ENCODE data around the gene CCDC80.
A peak's percentile ranks its signal among the peaks of the same experiment; 100 is the strongest.

Gene CCDC80

GRCh38 chr3:112582244-112582874 lies 58.6 kb downstream of the CCDC80 start:
- Histone ChIP-seq H3K4me1 (ENCODE audit: insufficient read depth, low read length, severe bottlenecking) (peaks cover 9% of the 10 kb centered on the region), H3K79me2 (ENCODE audit: insufficient read depth, low read length) (no peaks in the 10 kb centered on the region), H3K27ac (ENCODE audit: low read depth, low read length, poor library complexity, severe bottlenecking) (no peak overlapping the region), H4K20me1 (ENCODE audit: insufficient read depth, low read length) (no peaks in the 10 kb centered on the region), H2AFZ (ENCODE audit: low read length) (no peak overlapping the region), H3K9ac (ENCODE audit: low read length) (no peak overlapping the region), H3K36me3 (ENCODE audit: insufficient read depth, low read length) (peaks cover 41% of the 10 kb centered on the region), H3K4me3 (ENCODE audit: low read depth, low read length, poor library complexity, severe bottlenecking) (no peak overlapping the region), H3F3A (ENCODE audit: insufficient read depth, low read length) (no peaks in the 10 kb centered on the region), H3K27me3 (ENCODE audit: insufficient read depth, low read length) (no peaks in the 10 kb centered on the region), H3K9me3 (ENCODE audit: low read length) (no peaks in the 10 kb centered on the region), H3K4me2 (ENCODE audit: low read length) (no peak overlapping the region), H3K9me2 (ENCODE audit: low read depth, low read length) (no peaks in the 10 kb centered on the region)
- TF ChIP-seq, protein P1, sequence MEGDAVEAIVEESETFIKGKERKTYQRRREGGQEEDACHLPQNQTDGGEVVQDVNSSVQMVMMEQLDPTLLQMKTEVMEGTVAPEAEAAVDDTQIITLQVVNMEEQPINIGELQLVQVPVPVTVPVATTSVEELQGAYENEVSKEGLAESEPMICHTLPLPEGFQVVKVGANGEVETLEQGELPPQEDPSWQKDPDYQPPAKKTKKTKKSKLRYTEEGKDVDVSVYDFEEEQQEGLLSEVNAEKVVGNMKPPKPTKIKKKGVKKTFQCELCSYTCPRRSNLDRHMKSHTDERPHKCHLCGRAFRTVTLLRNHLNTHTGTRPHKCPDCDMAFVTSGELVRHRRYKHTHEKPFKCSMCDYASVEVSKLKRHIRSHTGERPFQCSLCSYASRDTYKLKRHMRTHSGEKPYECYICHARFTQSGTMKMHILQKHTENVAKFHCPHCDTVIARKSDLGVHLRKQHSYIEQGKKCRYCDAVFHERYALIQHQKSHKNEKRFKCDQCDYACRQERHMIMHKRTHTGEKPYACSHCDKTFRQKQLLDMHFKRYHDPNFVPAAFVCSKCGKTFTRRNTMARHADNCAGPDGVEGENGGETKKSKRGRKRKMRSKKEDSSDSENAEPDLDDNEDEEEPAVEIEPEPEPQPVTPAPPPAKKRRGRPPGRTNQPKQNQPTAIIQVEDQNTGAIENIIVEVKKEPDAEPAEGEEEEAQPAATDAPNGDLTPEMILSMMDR (IDR thresholded peaks at IDR 0.05; ENCODE audit: low read length), result peak; percentile 66
- no peak for TF ChIP-seq EZH2 (IDR thresholded peaks at IDR 0.05; ENCODE audit: borderline replicate concordance, low read length)

GRCh38 chr3:112579697-112580096 lies 61.2 kb downstream of the CCDC80 start:
- no peak overlapping the region for H2AFZ ChIP-seq (ENCODE audit: low read length)
- no peak overlapping the region for H3K4me3 ChIP-seq (ENCODE audit: low read depth, low read length, poor library complexity, severe bottlenecking)
- no peaks in the 10 kb centered on the region for H3F3A ChIP-seq (ENCODE audit: insufficient read depth, low read length)
- no peaks in the 10 kb centered on the region for H3K27me3 ChIP-seq (ENCODE audit: insufficient read depth, low read length)
- H3K4me1 ChIP-seq (ENCODE audit: insufficient read depth, low read length, severe bottlenecking), result peaks cover 5% of the 10 kb centered on the region
- H3K9ac ChIP-seq (ENCODE audit: low read length), result no peak overlapping the region
- no peak overlapping the region for H3K27ac ChIP-seq (ENCODE audit: low read depth, low read length, poor library complexity, severe bottlenecking)
- no peaks in the 10 kb centered on the region for H4K20me1 ChIP-seq (ENCODE audit: insufficient read depth, low read length)
- no peak for TF ChIP-seq EZH2 (IDR thresholded peaks at IDR 0.05; ENCODE audit: borderline replicate concordance, low read length)
- TF ChIP-seq, protein P1 (IDR thresholded peaks at IDR 0.05; ENCODE audit: low read length), result no peak
- no peaks in the 10 kb centered on the region for H3K9me3 ChIP-seq (ENCODE audit: low read length)
- peaks cover 31% of the 10 kb centered on the region for H3K36me3 ChIP-seq (ENCODE audit: insufficient read depth, low read length)
- no peaks in the 10 kb centered on the region for H3K79me2 ChIP-seq (ENCODE audit: insufficient read depth, low read length)
- H3K9me2 ChIP-seq (ENCODE audit: low read depth, low read length), result no peaks in the 10 kb centered on the region
- no peak overlapping the region for H3K4me2 ChIP-seq (ENCODE audit: low read length)

DNA sequence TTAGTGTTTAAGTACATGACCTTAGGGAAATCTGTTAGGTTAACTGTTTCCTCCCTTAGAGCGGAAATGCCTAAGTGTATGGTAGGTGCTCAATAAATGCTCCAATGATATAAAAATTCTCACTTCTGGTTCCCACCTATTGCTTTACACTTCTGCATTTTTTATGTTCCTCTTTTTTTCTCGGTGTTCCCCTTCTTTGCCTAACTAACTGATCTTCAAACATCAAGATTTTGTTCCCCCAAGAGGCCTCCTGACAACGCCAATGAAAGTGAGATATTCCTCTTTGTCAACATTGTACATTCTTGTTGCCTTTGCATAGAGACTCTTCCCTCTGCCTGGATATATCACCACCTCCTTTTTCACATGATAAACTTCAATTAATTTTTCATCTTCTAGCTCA lies 61.7 kb downstream of the CCDC80 start:
- Histone ChIP-seq H3K4me2 (ENCODE audit: low read length) (no peak overlapping the region), H3K4me1 (ENCODE audit: insufficient read depth, low read length, severe bottlenecking) (peaks cover 5% of the 10 kb centered on the region)

More for the DNA sequence above, 61.7 kb downstream of the CCDC80 start:
- H3K27me3 ChIP-seq (ENCODE audit: insufficient read depth, low read length), result no peaks in the 10 kb centered on the region
- H3K4me3 ChIP-seq (ENCODE audit: low read depth, low read length, poor library complexity, severe bottlenecking), result no peak overlapping the region
- no peak overlapping the region for H3K9ac ChIP-seq (ENCODE audit: low read length)
- H3F3A ChIP-seq (ENCODE audit: insufficient read depth, low read length), result no peaks in the 10 kb centered on the region
- no peaks in the 10 kb centered on the region for H3K79me2 ChIP-seq (ENCODE audit: insufficient read depth, low read length)
- H2AFZ ChIP-seq (ENCODE audit: low read length), result no peak overlapping the region
- no peak for TF ChIP-seq EZH2 (IDR thresholded peaks at IDR 0.05; ENCODE audit: borderline replicate concordance, low read length)
- TF ChIP-seq, protein P1 (IDR thresholded peaks at IDR 0.05; ENCODE audit: low read length), result no peak
- H3K36me3 ChIP-seq (ENCODE audit: insufficient read depth, low read length), result peaks cover 27% of the 10 kb centered on the region; the same call in 1 of the 2 replicates
- no peaks in the 10 kb centered on the region for H3K9me2 ChIP-seq (ENCODE audit: low read depth, low read length)
- no peak overlapping the region for H3K27ac ChIP-seq (ENCODE audit: low read depth, low read length, poor library complexity, severe bottlenecking)
- H4K20me1 ChIP-seq (ENCODE audit: insufficient read depth, low read length), result no peaks in the 10 kb centered on the region
- H3K9me3 ChIP-seq (ENCODE audit: low read length), result no peaks in the 10 kb centered on the region

Data from OCI-LY1 (cell line).